MM.1S (cell line): ENCODE results near the gene CDH6.

Experiments
- DNase-seq: peaks from one replicate; pipeline ENCODE4 v3.0.0-alpha.2; 2015
- H2AFZ ChIP-seq: fragments of 300-600 bp; sonication (generic); 2 replicates; pipeline ENCODE4 v1.6.0; 2016; ENCODE audit warnings: antibody characterized with exemption, low read length
- H3F3A ChIP-seq: fragments of 300-600 bp; sonication (generic); 2 replicates; pipeline ENCODE4 v1.6.1; 2016; ENCODE audit warnings: mild to moderate bottlenecking, antibody characterized with exemption, low read length, moderate library complexity, mixed read lengths; ENCODE audit not compliant: insufficient read depth
- H3K27ac ChIP-seq: fragments of 300-600 bp; sonication (generic); 2 replicates; pipeline ENCODE4 v1.5.1; 2016; ENCODE audit warnings: mild to moderate bottlenecking, low read length
- H3K27me3 ChIP-seq: fragments of 300-600 bp; sonication (generic); replicated peaks from 2 replicates; pipeline ENCODE4 v1.6.0; 2016; ENCODE audit warnings: low read length; ENCODE audit not compliant: insufficient read depth
- H3K36me3 ChIP-seq: fragments of 300-600 bp; sonication (generic); replicated peaks from 2 replicates; pipeline ENCODE4 v1.6.1; 2016; ENCODE audit warnings: mild to moderate bottlenecking, low read length, mixed read lengths; ENCODE audit not compliant: insufficient read depth
- H3K4me1 ChIP-seq: fragments of 300-600 bp; sonication (generic); 2 replicates; pipeline ENCODE4 v1.6.1; 2016; ENCODE audit warnings: low read length, mixed read lengths
- H3K4me2 ChIP-seq: fragments of 300-600 bp; sonication (generic); 2 replicates; pipeline ENCODE4 v1.6.0; 2016; ENCODE audit warnings: low read depth, low read length
- H3K4me3 ChIP-seq: fragments of 300-600 bp; sonication (generic); 2 replicates; pipeline ENCODE4 v1.5.1; 2016; ENCODE audit warnings: low read length, mixed read lengths
- H3K79me2 ChIP-seq: fragments of 300-600 bp; sonication (generic); 2 replicates; pipeline ENCODE4 v1.6.1; 2016; ENCODE audit warnings: mixed run types, low read length, mixed read lengths
- H3K9ac ChIP-seq: fragments of 300-600 bp; sonication (generic); 2 replicates; pipeline ENCODE4 v1.6.1; 2016; ENCODE audit warnings: low read length, mixed read lengths
- H3K9me2 ChIP-seq: fragments of 300-600 bp; sonication (generic); replicated peaks from 2 replicates; pipeline ENCODE4 v1.6.1; 2016; ENCODE audit warnings: mild to moderate bottlenecking, low read length, mixed read lengths; ENCODE audit not compliant: insufficient read depth
- H3K9me3 ChIP-seq: fragments of 300-600 bp; sonication (generic); replicated peaks from 2 replicates; pipeline ENCODE4 v1.6.1; 2016; ENCODE audit warnings: mild to moderate bottlenecking, low read length, mixed read lengths; ENCODE audit not compliant: insufficient read depth
- H4K20me1 ChIP-seq: fragments of 300-600 bp; sonication (generic); 2 replicates; pipeline ENCODE4 v1.6.1; 2016; ENCODE audit warnings: mild to moderate bottlenecking, low read length, moderate library complexity, mixed read lengths; ENCODE audit not compliant: insufficient read depth
- CTCF ChIP-seq: fragments of 300-600 bp; sonication (generic); IDR thresholded peaks from 2 replicates; pipeline ENCODE4 v1.5.1; 2016; ENCODE audit warnings: antibody characterized with exemption, low read length, mixed read lengths
- EZH2 ChIP-seq: fragments of 300-600 bp; sonication (generic); optimal IDR thresholded peaks from 2 replicates; pipeline ENCODE3; 2017; ENCODE audit warnings: low read depth, mild to moderate bottlenecking, antibody characterized with exemption, low read length, mixed read lengths
- EZH2phosphoT487 ChIP-seq: fragments of 300-600 bp; sonication (generic); IDR thresholded peaks from 2 replicates; pipeline ENCODE4 v1.6.1; 2018; ENCODE audit warnings: antibody characterized with exemption, low read length

CDH6 gene

DNA sequence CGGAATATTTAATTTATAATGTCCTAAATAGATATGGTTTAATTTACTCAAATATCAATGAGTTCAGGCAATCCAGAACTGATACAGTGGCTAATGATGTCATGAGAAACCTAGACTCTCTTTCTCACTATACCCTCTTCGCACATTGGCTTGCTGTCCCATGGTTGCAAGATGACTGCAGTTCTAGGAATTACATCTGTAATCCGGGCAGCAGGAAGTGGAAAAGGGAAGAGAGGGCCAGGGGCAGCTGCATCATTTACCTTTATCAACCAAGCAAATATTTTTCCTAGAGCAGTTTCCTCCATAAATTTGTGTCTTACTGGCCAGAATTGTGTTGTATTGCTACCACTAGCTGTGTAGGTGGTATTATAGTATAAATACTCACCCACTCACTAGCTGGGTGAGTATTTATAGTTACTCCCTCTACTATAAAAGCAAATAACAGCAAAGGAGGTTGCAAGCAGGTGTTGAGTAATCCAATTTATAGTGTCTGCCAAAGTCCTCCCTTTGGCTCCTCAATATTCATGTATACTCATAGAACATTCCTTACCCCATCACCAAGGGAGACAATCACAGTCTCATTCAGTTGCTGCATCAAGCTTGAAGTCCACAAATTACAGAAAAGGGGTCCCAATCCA, 169.6 kb downstream of the CDH6 start:
- Histone ChIP-seq H3F3A (no peaks in the 10 kb centered on the region), H3K36me3 (no peaks in the 10 kb centered on the region), H3K27ac (no peak overlapping the region), H3K4me2 (no peak overlapping the region), H4K20me1 (no peaks in the 10 kb centered on the region), H3K9ac (no peak overlapping the region), H3K4me1 (no peaks in the 10 kb centered on the region), H3K79me2 (no peaks in the 10 kb centered on the region), H3K27me3 (no peaks in the 10 kb centered on the region), H3K9me3 (no peaks in the 10 kb centered on the region), H3K9me2 (no peaks in the 10 kb centered on the region), H3K4me3 (no peak overlapping the region), H2AFZ (no peak overlapping the region)
- TF ChIP-seq CTCF (no peak), EZH2 (no peak), EZH2phosphoT487 (no peak)
- DNase-seq, result no peak

- H3K36me3 ChIP-seq, result no peaks in the 10 kb centered on the region
- H3K9ac ChIP-seq, result no peak overlapping the region
- no peaks in the 10 kb centered on the region for H3K9me3 ChIP-seq
- H3K27me3 ChIP-seq, result no peaks in the 10 kb centered on the region
- H3K9me2 ChIP-seq, result no peaks in the 10 kb centered on the region
- H4K20me1 ChIP-seq, result no peaks in the 10 kb centered on the region
- no peaks in the 10 kb centered on the region for H3K4me1 ChIP-seq
- H3K79me2 ChIP-seq, result no peaks in the 10 kb centered on the region
- H3K27ac ChIP-seq, result no peak overlapping the region
- H2AFZ ChIP-seq, result no peak overlapping the region
- H3F3A ChIP-seq, result no peaks in the 10 kb centered on the region
- TF ChIP-seq EZH2, result no peak
- TF ChIP-seq CTCF, result no peak
- no peak for TF ChIP-seq EZH2phosphoT487
- no peak for DNase-seq
- H3K4me3 ChIP-seq, result no peak overlapping the region
- no peak overlapping the region for H3K4me2 ChIP-seq
These were observed 171.6 kb downstream of the CDH6 start for GRCh38 chr5:31364881-31365636.

- Histone ChIP-seq H2AFZ (no peak overlapping the region), H4K20me1 (no peaks in the 10 kb centered on the region), H3K9me3 (no peaks in the 10 kb centered on the region), H3K79me2 (no peaks in the 10 kb centered on the region), H3K9me2 (no peaks in the 10 kb centered on the region), H3K4me3 (no peak overlapping the region), H3K27me3 (no peaks in the 10 kb centered on the region), H3K4me1 (no peaks in the 10 kb centered on the region), H3K4me2 (no peak overlapping the region), H3K9ac (no peak overlapping the region), H3K27ac (no peak overlapping the region), H3K36me3 (no peaks in the 10 kb centered on the region), H3F3A (no peaks in the 10 kb centered on the region)
- no peak for DNase-seq
- no peak for TF ChIP-seq CTCF
- no peak for TF ChIP-seq EZH2phosphoT487
- TF ChIP-seq EZH2, result no peak
These were observed 172.3 kb downstream of the CDH6 start for GRCh38 chr5:31365776-31366175.
